Lung (tissue), 12 donors: ENCODE data around the gene OTUD5. TPM values are rescaled to one million over a fixed set of nuclear protein-coding genes. Genes with fewer than 3 reads are reported as not detected.

ENCODE experiments used
- ATAC-seq: fragments of 200-7000 bp; cut with Tn5 transposase; one replicate; pipeline ENCODE4 v1.9.1; 2020; ENCODE audit warnings: moderate number of reproducible peaks; ENCODE audit not compliant: insufficient read depth, low FRiP score
- DNase-seq, 3 donors: peaks; one replicate each; pipeline ENCODE4 v3.0.0-alpha.2; 2013 to 2017
- H3K27ac ChIP-seq, 2 donors: one replicate each; pipeline ENCODE4 v1.5.1; 2013; ENCODE audit warnings: mild to moderate bottlenecking in 2 of 2, moderate library complexity in 2 of 2, control low read depth in 1 of 2, inconsistent platforms in 1 of 2, low read depth in 1 of 2, low read length in 1 of 2
- H3K27me3 ChIP-seq, 3 donors: one replicate each; pipeline ENCODE4 v1.5.1; 2013; ENCODE audit warnings: low read length in 2 of 3; ENCODE audit not compliant: control insufficient read depth in 3 of 3, insufficient read depth in 3 of 3
- H3K36me3 ChIP-seq, 4 donors: one replicate each; pipeline ENCODE4 v1.5.1; 2013; ENCODE audit warnings: low read length in 4 of 4, mild to moderate bottlenecking in 1 of 4, moderate library complexity in 1 of 4; ENCODE audit not compliant: control insufficient read depth in 4 of 4, insufficient read depth in 4 of 4
- H3K4me1 ChIP-seq, 5 donors: one replicate each; pipeline ENCODE4 v1.5.1; 2013; ENCODE audit warnings: low read length in 5 of 5, mild to moderate bottlenecking in 2 of 5, moderate library complexity in 1 of 5; ENCODE audit not compliant: control insufficient read depth in 5 of 5, insufficient read depth in 5 of 5
- H3K4me3 ChIP-seq: one replicate; pipeline ENCODE4 v1.5.1; 2013; ENCODE audit warnings: mild to moderate bottlenecking, control low read depth, moderate library complexity
- H3K9ac ChIP-seq, 2 donors: one replicate each; pipeline ENCODE4 v1.5.1; 2013; ENCODE audit warnings: low read length in 2 of 2, control low read depth in 1 of 2; ENCODE audit not compliant: insufficient read depth in 1 of 2
- H3K9me3 ChIP-seq, 4 donors: one replicate each; pipeline ENCODE4 v1.5.1; 2013; ENCODE audit warnings: low read length in 3 of 4, mild to moderate bottlenecking in 1 of 4, moderate library complexity in 1 of 4; ENCODE audit not compliant: control insufficient read depth in 4 of 4, insufficient read depth in 3 of 4
- WGBS, 2 donors: extraction: QIAGEN DNeasy Blood & Tissue Kit; methylation state at CpG; one replicate each; pipeline ENCODE4 v1.1.7; 2013; 5-methylcytosine and 5-hydroxymethylcytosine counted together
- polyA plus RNA-seq, 2 donors: library from polyadenylated mRNA; stranded (reverse); fragments of 200-250 nt; gene quantifications; one replicate each; pipeline ENCODE4 v1.2.1, GENCODE V29; 2013
- total RNA-seq, 2 donors: library from RNA; depleted of rRNA in 1 of 2; stranded (reverse); fragments of >200 nt in 1 of 2; gene quantifications; one replicate each; pipeline ENCODE4 v1.2.1, GENCODE V29; 2014 to 2021
- TF ChIP-seq, protein P1 (sequence below): IDR thresholded peaks from 2 replicates; pipeline ENCODE4 v1.5.1; 2012; ENCODE audit warnings: mild to moderate bottlenecking; ENCODE audit errors: control extremely low read depth, extremely low read depth
- donor health status: control.
- donor health status: control.
- donor health status: Bipolar disorder and iron deficiency.
- donor health status: healthy.
- donor health status: DM: yes; HTN: yes; CAD: no.

Gene OTUD5
- total and polyA plus RNA-seq, 4 donors, result 32.4 to 48.2 (median 35.7) TPM

DNA sequence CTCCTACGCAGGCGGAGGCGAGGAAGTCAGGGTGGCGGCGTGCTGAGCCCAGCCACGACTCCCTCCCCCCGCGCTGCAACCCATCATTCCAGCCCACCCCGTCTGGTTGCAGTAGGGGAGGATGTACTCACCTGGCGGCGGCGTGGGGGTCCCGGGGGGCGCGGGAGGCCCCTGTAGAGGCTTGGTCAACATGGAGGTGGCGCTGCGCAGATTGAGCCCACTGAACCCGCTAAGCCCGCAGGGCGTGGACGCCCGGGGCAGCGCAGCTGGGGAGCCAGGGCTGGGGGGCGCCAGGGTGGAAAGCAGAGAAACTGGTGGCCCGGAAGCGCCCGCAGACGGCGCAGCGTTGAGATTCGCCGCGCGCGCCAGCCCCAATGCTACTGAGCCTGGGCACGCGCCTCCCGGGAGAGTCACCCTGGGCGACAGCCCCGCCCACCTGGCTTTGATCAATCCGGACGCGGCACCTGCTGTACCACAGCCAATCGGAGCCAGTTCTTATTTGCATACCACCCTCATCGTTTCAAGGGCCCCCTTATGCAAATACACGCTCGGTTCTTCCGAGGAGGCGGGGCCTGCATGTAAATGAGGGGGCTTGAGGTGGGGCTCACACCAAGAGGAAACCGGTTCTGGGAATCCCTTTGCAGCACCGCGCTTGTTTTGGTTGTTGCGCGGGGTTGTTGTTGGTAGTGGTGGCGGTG is 38.6 kb downstream of the OTUD5 start, which contains the start of gene PIM2:
Gene PIM2 (minus strand): TSS at position 382 of the 698 bp plus-strand sequence. CDS start 190 bp downstream, at position 192.
- Histone ChIP-seq H3K4me1 (peaks cover 0 to 3% (median 2%) of the 10 kb centered on the region in 5 donors), H3K9me3 (peaks cover 0 to 5% (median 0%) of the 10 kb centered on the region in 4 donors), H3K27ac (peak within 1 kb of the TSS; percentile 75 to 90), H3K9ac (peak within 1 kb of the TSS in 1 of 2 donors; percentile 13), H3K27me3 (no peaks in the 10 kb centered on the region), H3K36me3 (peaks cover 0 to 11% (median 4%) of the 10 kb centered on the region in 4 donors), H3K4me3 (peak within 1 kb of the TSS; percentile 54)
- TF ChIP-seq, protein P1, sequence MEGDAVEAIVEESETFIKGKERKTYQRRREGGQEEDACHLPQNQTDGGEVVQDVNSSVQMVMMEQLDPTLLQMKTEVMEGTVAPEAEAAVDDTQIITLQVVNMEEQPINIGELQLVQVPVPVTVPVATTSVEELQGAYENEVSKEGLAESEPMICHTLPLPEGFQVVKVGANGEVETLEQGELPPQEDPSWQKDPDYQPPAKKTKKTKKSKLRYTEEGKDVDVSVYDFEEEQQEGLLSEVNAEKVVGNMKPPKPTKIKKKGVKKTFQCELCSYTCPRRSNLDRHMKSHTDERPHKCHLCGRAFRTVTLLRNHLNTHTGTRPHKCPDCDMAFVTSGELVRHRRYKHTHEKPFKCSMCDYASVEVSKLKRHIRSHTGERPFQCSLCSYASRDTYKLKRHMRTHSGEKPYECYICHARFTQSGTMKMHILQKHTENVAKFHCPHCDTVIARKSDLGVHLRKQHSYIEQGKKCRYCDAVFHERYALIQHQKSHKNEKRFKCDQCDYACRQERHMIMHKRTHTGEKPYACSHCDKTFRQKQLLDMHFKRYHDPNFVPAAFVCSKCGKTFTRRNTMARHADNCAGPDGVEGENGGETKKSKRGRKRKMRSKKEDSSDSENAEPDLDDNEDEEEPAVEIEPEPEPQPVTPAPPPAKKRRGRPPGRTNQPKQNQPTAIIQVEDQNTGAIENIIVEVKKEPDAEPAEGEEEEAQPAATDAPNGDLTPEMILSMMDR, result no peak
- WGBS, 2 donors, result 0 to 30% methylated on average over 33 to 55 of the region's 55 CpGs
- DNase-seq (peak; percentile 81 to 90 (median 88)), ATAC-seq (peak; percentile 83)

- WGBS, 2 donors, result 20 to 38% methylated on average over 5 to 23 of the region's 23 CpGs
Measured at GRCh38 chrX:48918301-48918642, 39.1 kb downstream of the OTUD5 start.

GRCh38 chrX:48917139-48918001 is 40.0 kb downstream of the OTUD5 start:
- Histone ChIP-seq H3K9ac (no peak overlapping the region), H3K4me1 (peaks cover 0 to 3% (median 2%) of the 10 kb centered on the region in 5 donors), H3K4me3 (peak overlapping the region; percentile 0), H3K36me3 (peaks cover 0 to 5% (median 0%) of the 10 kb centered on the region in 4 donors), H3K27me3 (no peaks in the 10 kb centered on the region), H3K27ac (peak overlapping the region in 1 of 2 donors; percentile 43), H3K9me3 (peaks cover 0 to 3% (median 0%) of the 10 kb centered on the region in 4 donors)
- ATAC-seq (peak; percentile 76), DNase-seq (peak; percentile 91 to 92 (median 91))
- TF ChIP-seq, protein P1, result peak; percentile 76
- WGBS, 2 donors, result 26 to 33% methylated on average over 17 to 27 of the region's 27 CpGs

More at GRCh38 chrX:48918301-48918642, 39.1 kb downstream of the OTUD5 start:
- DNase-seq (no peak), ATAC-seq (no peak)
- Histone ChIP-seq H3K4me1 (peaks cover 0 to 3% (median 2%) of the 10 kb centered on the region in 5 donors), H3K36me3 (peaks cover 0 to 7% (median 3%) of the 10 kb centered on the region in 4 donors), H3K27ac (peak overlapping the region in 1 of 2 donors; percentile 90), H3K27me3 (no peaks in the 10 kb centered on the region), H3K9me3 (peaks cover 0 to 5% (median 0%) of the 10 kb centered on the region in 4 donors), H3K9ac (no peak overlapping the region), H3K4me3 (peak overlapping the region; percentile 54)
- TF ChIP-seq, protein P1, result no peak
